GM23338 (cell line): ENCODE results near the gene CDYL. TPM values are rescaled to one million over a fixed set of nuclear protein-coding genes. Genes with fewer than 3 reads are reported as not detected.
A peak's percentile ranks its signal among the peaks of the same experiment; 100 is the strongest.

ENCODE experiments used
- ATAC-seq: fragments of 200-7000 bp; cut with Tn5 transposase; 3 replicates; pipeline ENCODE4 v1.9.1; 2020
- DNase-seq: peaks from one replicate; pipeline ENCODE4 v3.0.0-alpha.2; 2015; ENCODE audit warnings: low spot score
- H2AFZ ChIP-seq: fragments of 200-600 bp; sonication (generic); 2 replicates; pipeline ENCODE4 v1.8.0; 2016; ENCODE audit warnings: antibody characterized with exemption, mild to moderate bottlenecking, moderate library complexity
- H3F3A ChIP-seq: fragments of 200-600 bp; sonication (generic); replicated peaks from 2 replicates; pipeline ENCODE4 v1.8.0; 2017; ENCODE audit warnings: antibody characterized with exemption, mixed run types, low read depth
- H3K27ac ChIP-seq: fragments of 200-600 bp; sonication (generic); 2 replicates; pipeline ENCODE4 v1.6.1; 2016; ENCODE audit warnings: low read depth
- H3K27me3 ChIP-seq: fragments of 200-600 bp; sonication (generic); 2 replicates; pipeline ENCODE4 v1.8.0; 2016; ENCODE audit warnings: mild to moderate bottlenecking, mixed run types, moderate library complexity; ENCODE audit not compliant: insufficient read depth
- H3K36me3 ChIP-seq: fragments of 200-600 bp; sonication (generic); 2 replicates; pipeline ENCODE4 v1.8.0; 2016; ENCODE audit warnings: mild to moderate bottlenecking; ENCODE audit not compliant: insufficient read depth
- H3K4me1 ChIP-seq: fragments of 200-600 bp; sonication (generic); 2 replicates; pipeline ENCODE4 v1.8.0; 2016; ENCODE audit warnings: mild to moderate bottlenecking, moderate library complexity; ENCODE audit not compliant: insufficient read depth
- H3K4me2 ChIP-seq: fragments of 200-600 bp; sonication (generic); 2 replicates; pipeline ENCODE4 v1.7.1; 2017; ENCODE audit warnings: mixed run types
- H3K4me3 ChIP-seq: fragments of 200-600 bp; sonication (generic); 2 replicates; pipeline ENCODE4 v1.6.1; 2016; ENCODE audit warnings: mixed run types
- H3K79me2 ChIP-seq: fragments of 200-600 bp; sonication (generic); replicated peaks from 2 replicates; pipeline ENCODE4 v1.8.0; 2017; ENCODE audit warnings: mild to moderate bottlenecking; ENCODE audit not compliant: insufficient read depth
- H3K9me2 ChIP-seq: fragments of 200-600 bp; sonication (generic); 2 replicates; pipeline ENCODE4 v1.8.0; 2017; ENCODE audit not compliant: insufficient read depth
- H4K20me1 ChIP-seq: fragments of 200-600 bp; sonication (generic); replicated peaks from 2 replicates; pipeline ENCODE4 v1.8.0; 2017; ENCODE audit warnings: mild to moderate bottlenecking; ENCODE audit not compliant: insufficient read depth
- H3K27ac Mint-ChIP-seq: 2 replicates; pipeline ENCODE4 v1.8.0; 2020; ENCODE audit warnings: inconsistent platforms, mild to moderate bottlenecking, moderate library complexity, mixed read lengths
- H3K27me3 Mint-ChIP-seq: 3 replicates; pipeline ENCODE4 v1.8.0; 2022; ENCODE audit warnings: low read depth, mild to moderate bottlenecking, moderate library complexity, mixed read lengths, inconsistent platforms; ENCODE audit not compliant: insufficient read depth, poor library complexity
- H3K36me3 Mint-ChIP-seq: 3 replicates; pipeline ENCODE4 v1.8.0; 2021; ENCODE audit warnings: low read depth, mild to moderate bottlenecking, inconsistent platforms, moderate library complexity, mixed read lengths
- H3K4me1 Mint-ChIP-seq: 3 replicates; pipeline ENCODE4 v1.8.0; 2020; ENCODE audit warnings: mild to moderate bottlenecking, inconsistent platforms, mixed read lengths
- H3K4me3 Mint-ChIP-seq: 3 replicates; pipeline ENCODE4 v1.8.0; 2021; ENCODE audit warnings: moderate library complexity, mild to moderate bottlenecking, inconsistent platforms, mixed read lengths
- H3K9me3 Mint-ChIP-seq: 3 replicates; pipeline ENCODE4 v1.8.0; 2020; ENCODE audit warnings: moderate library complexity, mild to moderate bottlenecking, inconsistent platforms, mixed read lengths
- CREB1 ChIP-seq: fragments of 250-450 bp; sonication (Bioruptor Pico); IDR thresholded peaks from 2 replicates; pipeline ENCODE4 v1.5.0; 2020; ENCODE audit warnings: low read depth, mild to moderate bottlenecking, moderate library complexity
- ETS1 ChIP-seq: IDR thresholded peaks from 2 replicates; pipeline ENCODE4 v1.6.1; 2016; ENCODE audit warnings: antibody characterized with exemption
- NANOG ChIP-seq: IDR thresholded peaks from 2 replicates; pipeline ENCODE4 v1.6.1; 2016; ENCODE audit warnings: antibody characterized with exemption, borderline replicate concordance
- POLR2AphosphoS5 ChIP-seq: IDR thresholded peaks from 2 replicates; pipeline ENCODE4 v1.6.1; 2016; ENCODE audit warnings: antibody characterized with exemption, low read depth
- ZNF114 ChIP-seq: fragments of 250-450 bp; sonication (Bioruptor Pico); IDR thresholded peaks from 2 replicates; pipeline ENCODE4 v1.5.0; 2020; ENCODE audit warnings: mild to moderate bottlenecking, moderate library complexity
- ZNF462 ChIP-seq: fragments of 250-450 bp; sonication (Bioruptor Pico); IDR thresholded peaks from 2 replicates; pipeline ENCODE4 v1.5.0; 2020; ENCODE audit warnings: mild to moderate bottlenecking, moderate library complexity
- polyA plus RNA-seq: library from polyadenylated mRNA; unstranded; fragments of >200 nt; fragmentation: Nextera tagmentation; extraction: Ambion mirVana; gene quantifications from 2 replicates; pipeline ENCODE4 v1.2.1, GENCODE V29; 2016
- total RNA-seq: library from RNA; depleted of rRNA; stranded (reverse); fragments of >200 nt; shearing (Covaris generic); gene quantifications from 2 replicates; pipeline ENCODE4 v1.2.3, GENCODE V29; 2014

Gene CDYL
- total and polyA plus RNA-seq, 2 experiments from 2014 or later = 67.2 to 128 TPM

- peaks cover 95% of the 10 kb centered on the region for H3K79me2 ChIP-seq
- no peaks in the 10 kb centered on the region for H3K9me2 ChIP-seq
- peaks cover 62% of the 10 kb centered on the region for H3K4me1 ChIP-seq
- TF ChIP-seq ZNF114 = no peak
- no peak for TF ChIP-seq ETS1
- TF ChIP-seq POLR2AphosphoS5 = no peak
- peak; percentile 92 for TF ChIP-seq ZNF462 (CRISPR knock-in tag)
- TF ChIP-seq NANOG = peak; percentile 59; the same call in 1 of the 2 replicates
- TF ChIP-seq CREB1 = no peak
- H3K36me3 Mint-ChIP-seq = peaks cover 22% of the 10 kb centered on the region
- H3K4me2 ChIP-seq = peak overlapping the region; percentile 36
- H3K27me3 Mint-ChIP-seq = peaks cover 13% of the 10 kb centered on the region
- 0 out of 2 replicates have a peak, but pooled peaks cover 4% of the 10 kb centered on the region for H3F3A ChIP-seq
- no peak overlapping the region for H3K4me3 ChIP-seq
- peak overlapping the region; percentile 39; the same call in 1 of the 3 replicates for H3K4me3 Mint-ChIP-seq
- H3K27ac ChIP-seq = peak overlapping the region; percentile 12; the same call in 1 of the 2 replicates
- DNase-seq (peak; percentile 77), ATAC-seq (peak; percentile 94)
- H3K9me3 Mint-ChIP-seq = peaks cover 2% of the 10 kb centered on the region; the same call in 1 of the 3 replicates
- H3K27ac Mint-ChIP-seq = peak overlapping the region; percentile 35; the same call in 1 of the 2 replicates
- no peaks in the 10 kb centered on the region for H3K27me3 ChIP-seq
- peaks cover 21% of the 10 kb centered on the region for H4K20me1 ChIP-seq
- no peak overlapping the region for H2AFZ ChIP-seq
- H3K4me1 Mint-ChIP-seq = peaks cover 82% of the 10 kb centered on the region
- H3K36me3 ChIP-seq = no peaks in the 10 kb centered on the region
These were observed 149.4 kb downstream of the CDYL start for GRCh38 chr6:4925580-4925979.
